Measurements from ENCODE around the gene TICAM1.
"Not testable (repeated sequence)": the region's sequence is repeated elsewhere in the genome, so short reads cannot be mapped to it uniquely, and the experiment has no call there.

DNA sequence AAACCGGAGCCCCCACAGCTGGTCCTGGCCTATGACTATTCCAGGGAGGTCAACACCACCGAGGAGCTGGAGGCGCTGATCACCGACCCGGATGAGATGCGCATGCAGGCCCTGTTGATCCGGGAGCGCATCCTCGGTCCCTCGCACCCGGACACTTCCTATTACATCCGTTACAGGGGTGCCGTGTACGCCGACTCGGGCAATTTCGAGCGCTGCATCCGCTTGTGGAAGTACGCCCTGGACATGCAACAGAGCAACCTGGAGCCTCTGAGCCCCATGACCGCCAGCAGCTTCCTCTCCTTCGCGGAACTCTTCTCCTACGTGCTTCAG, 38.7 kb downstream of the TICAM1 start:
- TF ChIP-seq, protein P1, sequence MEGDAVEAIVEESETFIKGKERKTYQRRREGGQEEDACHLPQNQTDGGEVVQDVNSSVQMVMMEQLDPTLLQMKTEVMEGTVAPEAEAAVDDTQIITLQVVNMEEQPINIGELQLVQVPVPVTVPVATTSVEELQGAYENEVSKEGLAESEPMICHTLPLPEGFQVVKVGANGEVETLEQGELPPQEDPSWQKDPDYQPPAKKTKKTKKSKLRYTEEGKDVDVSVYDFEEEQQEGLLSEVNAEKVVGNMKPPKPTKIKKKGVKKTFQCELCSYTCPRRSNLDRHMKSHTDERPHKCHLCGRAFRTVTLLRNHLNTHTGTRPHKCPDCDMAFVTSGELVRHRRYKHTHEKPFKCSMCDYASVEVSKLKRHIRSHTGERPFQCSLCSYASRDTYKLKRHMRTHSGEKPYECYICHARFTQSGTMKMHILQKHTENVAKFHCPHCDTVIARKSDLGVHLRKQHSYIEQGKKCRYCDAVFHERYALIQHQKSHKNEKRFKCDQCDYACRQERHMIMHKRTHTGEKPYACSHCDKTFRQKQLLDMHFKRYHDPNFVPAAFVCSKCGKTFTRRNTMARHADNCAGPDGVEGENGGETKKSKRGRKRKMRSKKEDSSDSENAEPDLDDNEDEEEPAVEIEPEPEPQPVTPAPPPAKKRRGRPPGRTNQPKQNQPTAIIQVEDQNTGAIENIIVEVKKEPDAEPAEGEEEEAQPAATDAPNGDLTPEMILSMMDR (IDR thresholded peaks at IDR 0.05), result not testable (repeated sequence)
- TF ChIP-seq POLR2AphosphoS5 (IDR thresholded peaks at IDR 0.05), result not testable (repeated sequence)

Data from sigmoid colon (tissue), 4 donors.